NCI-H526 (cell line): Measurements from ENCODE around the gene IP6K2.

ENCODE experiments used
- DNase-seq, 2 experiments: peaks; one replicate each; lab custom pipeline; 2025; lab: John Stamatoyannopoulos, UW

The IP6K2 gene

GRCh38 chr3:48639944-48640606 lies 76.9 kb downstream of the IP6K2 start:
- DNase-seq, result no peak
